Neural progenitor cell (in vitro differentiated cells): ENCODE results near the gene YWHAB.

Experiments used
- CTCF ChIP-seq: fragments of 200-600 bp; sonication (generic); IDR thresholded peaks from 2 replicates; pipeline ENCODE4 v1.5.1; 2017; ENCODE audit warnings: antibody characterized with exemption, mild to moderate bottlenecking
- EZH2 ChIP-seq: fragments of 200-600 bp; sonication (generic); IDR thresholded peaks from 2 replicates; pipeline ENCODE4 v1.6.1; 2017; ENCODE audit warnings: antibody characterized with exemption, mild to moderate bottlenecking, moderate library complexity
- EZH2phosphoT487 ChIP-seq: fragments of 200-600 bp; sonication (generic); IDR thresholded peaks from 2 replicates; pipeline ENCODE4 v1.6.1; 2017; ENCODE audit warnings: antibody characterized with exemption

GRCh38 chr20:44946271-44946852 is 60.9 kb downstream of the YWHAB start:
- TF ChIP-seq CTCF (no peak), EZH2phosphoT487 (no peak), EZH2 (no peak)
